Uterus (tissue), 2 donors: ENCODE data around the gene GPX1.

ENCODE experiments used
- POLR2A ChIP-seq, 2 donors: fragments of 450-650 bp; IDR thresholded peaks; one replicate each; pipeline ENCODE4 v1.6.1; 2016; ENCODE audit warnings: antibody characterized with exemption in 2 of 2, mild to moderate bottlenecking in 1 of 2, moderate library complexity in 1 of 2
- TF ChIP-seq, protein P1 (sequence below), 4 experiments: fragments of 200-600 bp in 2 of 4; fragments of 450-650 bp in 2 of 4; sonication (generic) in 2 of 4; IDR thresholded peaks; one replicate each; pipeline ENCODE4 v1.5.1; 2016 to 2019; ENCODE audit warnings: antibody characterized with exemption in 4 of 4, mild to moderate bottlenecking in 2 of 4, moderate library complexity in 1 of 4

DNA sequence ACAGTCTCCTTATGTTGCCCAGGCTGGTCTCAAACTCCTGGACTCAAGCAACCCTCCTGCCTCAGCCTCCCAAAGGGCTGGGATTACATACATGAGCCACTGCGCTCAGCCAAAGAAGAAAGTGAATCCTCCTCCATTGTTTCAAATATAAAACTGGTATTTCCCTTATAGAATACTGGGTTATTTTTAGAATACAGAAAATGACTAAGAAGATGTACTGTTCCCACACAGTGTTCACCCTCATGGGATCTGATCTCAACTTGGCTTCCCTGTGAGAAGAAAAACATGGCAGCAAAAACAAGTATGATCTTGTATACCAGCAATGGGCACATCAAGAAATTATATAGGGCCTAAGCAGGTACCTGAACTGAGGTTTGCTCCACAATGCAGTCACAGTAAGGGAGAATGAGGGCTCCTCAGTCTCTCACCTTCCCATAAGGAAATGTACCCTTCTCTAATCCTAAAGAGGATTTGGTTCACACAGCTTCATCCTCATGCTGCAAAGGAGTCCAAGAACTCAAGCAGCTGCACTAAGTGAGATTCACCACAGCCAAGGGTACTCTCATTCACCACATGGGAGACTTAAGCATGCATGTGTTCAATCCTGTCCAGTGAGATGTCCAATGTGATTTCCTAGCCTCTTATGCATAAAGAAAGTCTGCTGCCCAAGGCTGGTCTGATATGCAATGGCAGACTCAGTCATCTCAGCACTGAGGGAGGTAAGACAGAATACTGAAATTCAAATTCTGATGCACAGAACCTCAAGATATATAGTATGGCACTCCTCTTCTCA is 44.1 kb downstream of the GPX1 start:
- TF ChIP-seq, protein P1, sequence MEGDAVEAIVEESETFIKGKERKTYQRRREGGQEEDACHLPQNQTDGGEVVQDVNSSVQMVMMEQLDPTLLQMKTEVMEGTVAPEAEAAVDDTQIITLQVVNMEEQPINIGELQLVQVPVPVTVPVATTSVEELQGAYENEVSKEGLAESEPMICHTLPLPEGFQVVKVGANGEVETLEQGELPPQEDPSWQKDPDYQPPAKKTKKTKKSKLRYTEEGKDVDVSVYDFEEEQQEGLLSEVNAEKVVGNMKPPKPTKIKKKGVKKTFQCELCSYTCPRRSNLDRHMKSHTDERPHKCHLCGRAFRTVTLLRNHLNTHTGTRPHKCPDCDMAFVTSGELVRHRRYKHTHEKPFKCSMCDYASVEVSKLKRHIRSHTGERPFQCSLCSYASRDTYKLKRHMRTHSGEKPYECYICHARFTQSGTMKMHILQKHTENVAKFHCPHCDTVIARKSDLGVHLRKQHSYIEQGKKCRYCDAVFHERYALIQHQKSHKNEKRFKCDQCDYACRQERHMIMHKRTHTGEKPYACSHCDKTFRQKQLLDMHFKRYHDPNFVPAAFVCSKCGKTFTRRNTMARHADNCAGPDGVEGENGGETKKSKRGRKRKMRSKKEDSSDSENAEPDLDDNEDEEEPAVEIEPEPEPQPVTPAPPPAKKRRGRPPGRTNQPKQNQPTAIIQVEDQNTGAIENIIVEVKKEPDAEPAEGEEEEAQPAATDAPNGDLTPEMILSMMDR (IDR thresholded peaks at IDR 0.05), result no peak
- TF ChIP-seq POLR2A (IDR thresholded peaks at IDR 0.05), result no peak
